ENCODE measurements around the gene PAGR1.

PAGR1 gene

DNA sequence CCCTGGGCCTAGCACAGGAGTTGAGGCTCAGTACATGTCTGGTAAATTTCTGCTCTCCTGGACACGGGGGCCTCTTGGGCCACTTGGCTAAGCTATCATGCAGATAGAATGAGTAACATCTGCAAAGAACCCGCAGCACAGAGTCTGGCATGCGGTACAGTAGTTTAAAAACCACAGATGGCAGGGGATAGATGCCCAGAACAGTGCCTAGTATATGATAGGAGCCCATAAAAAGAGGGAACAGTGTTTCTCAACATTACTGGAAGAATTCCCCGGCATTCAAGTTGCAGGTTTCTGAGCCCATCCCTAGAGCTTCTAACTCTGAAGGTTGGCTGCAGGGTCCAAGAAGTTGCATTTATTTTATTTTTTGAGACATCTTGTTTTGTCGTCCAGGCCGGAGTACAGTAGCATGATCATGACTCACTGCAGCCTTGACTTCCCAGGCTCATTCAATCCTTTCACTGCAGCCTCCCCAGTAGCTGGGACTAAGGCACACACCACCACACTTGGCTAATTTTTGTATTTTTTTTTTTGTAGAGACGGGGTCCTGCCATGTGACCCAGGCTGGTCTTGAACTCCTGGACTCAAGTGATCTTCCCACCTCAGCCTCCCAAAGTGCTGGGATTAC is 41.3 kb downstream of the PAGR1 start:
- H3K4me3 ChIP-seq (ENCODE audit: insufficient read length, low read depth) = no peak overlapping the region
- H3K36me3 ChIP-seq (ENCODE audit: insufficient read depth, insufficient read length, low read length) = peaks cover 35% of the 10 kb centered on the region
- no peaks in the 10 kb centered on the region for H3K27me3 ChIP-seq (ENCODE audit: insufficient read depth, insufficient read length)
- no peak for TF ChIP-seq YY1 (IDR thresholded peaks at IDR 0.05; ENCODE audit: insufficient read depth, insufficient read length)
- no peak for TF ChIP-seq ZNF274 (IDR thresholded peaks at IDR 0.05; ENCODE audit: low read depth, low read length)
- no peak for TF ChIP-seq SUZ12 (IDR thresholded peaks at IDR 0.05; ENCODE audit: extremely low read depth, insufficient read depth, insufficient read length)
- no peak for DNase-seq (ENCODE audit: low read depth, low spot score)
- no peaks in the 10 kb centered on the region for H3K9me3 ChIP-seq (ENCODE audit: insufficient read depth, low read length)
- H3K4me1 ChIP-seq (ENCODE audit: insufficient read depth, insufficient read length) = peaks cover 14% of the 10 kb centered on the region
- H3K9ac ChIP-seq (ENCODE audit: insufficient read length, low read depth) = no peak overlapping the region

DNA sequence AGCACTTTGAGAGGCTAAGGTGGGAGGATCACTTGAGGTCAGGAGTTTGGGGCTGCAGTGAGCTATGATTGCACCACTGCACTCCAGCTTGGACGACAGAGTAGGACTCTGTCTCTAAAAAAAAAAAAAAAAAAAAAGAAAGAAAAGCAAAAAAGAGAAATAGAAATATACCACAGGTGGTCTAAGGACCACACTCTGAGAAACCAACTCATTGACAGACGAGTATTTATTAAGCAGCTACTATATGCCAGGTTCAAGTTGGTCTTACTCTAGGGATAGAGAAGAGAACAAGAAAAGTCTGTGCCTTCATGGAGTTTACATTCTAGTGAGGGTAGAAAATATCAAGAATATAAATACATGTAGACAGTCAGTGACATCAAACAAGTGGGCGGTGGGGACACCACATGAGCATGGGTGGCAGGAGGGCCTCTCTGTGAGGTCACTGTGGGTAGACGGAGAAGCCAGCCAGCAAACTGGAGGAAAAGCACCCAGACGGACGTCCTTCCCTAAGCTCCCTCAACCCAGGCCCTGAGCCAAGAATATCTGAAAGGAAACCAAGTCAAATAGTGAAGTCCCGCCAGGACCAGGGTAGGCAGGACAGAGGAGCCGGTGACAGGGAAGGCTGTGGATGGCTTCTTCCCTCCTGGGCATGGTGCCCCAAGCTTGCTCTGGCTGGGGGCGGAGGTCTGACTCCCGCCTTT is 42.3 kb downstream of the PAGR1 start:
- no peaks in the 10 kb centered on the region for H3K27me3 ChIP-seq (ENCODE audit: insufficient read depth, insufficient read length)
- no peak overlapping the region for H3K9ac ChIP-seq (ENCODE audit: insufficient read length, low read depth)
- TF ChIP-seq SUZ12 (IDR thresholded peaks at IDR 0.05; ENCODE audit: extremely low read depth, insufficient read depth, insufficient read length) = no peak
- no peak for TF ChIP-seq YY1 (IDR thresholded peaks at IDR 0.05; ENCODE audit: insufficient read depth, insufficient read length)
- no peak for TF ChIP-seq ZNF274 (IDR thresholded peaks at IDR 0.05; ENCODE audit: low read depth, low read length)
- DNase-seq (ENCODE audit: low read depth, low spot score) = no peak
- peaks cover 35% of the 10 kb centered on the region for H3K36me3 ChIP-seq (ENCODE audit: insufficient read depth, insufficient read length, low read length)
- no peaks in the 10 kb centered on the region for H3K9me3 ChIP-seq (ENCODE audit: insufficient read depth, low read length)
- H3K4me1 ChIP-seq (ENCODE audit: insufficient read depth, insufficient read length) = peaks cover 14% of the 10 kb centered on the region
- no peak overlapping the region for H3K4me3 ChIP-seq (ENCODE audit: insufficient read length, low read depth)

DNA sequence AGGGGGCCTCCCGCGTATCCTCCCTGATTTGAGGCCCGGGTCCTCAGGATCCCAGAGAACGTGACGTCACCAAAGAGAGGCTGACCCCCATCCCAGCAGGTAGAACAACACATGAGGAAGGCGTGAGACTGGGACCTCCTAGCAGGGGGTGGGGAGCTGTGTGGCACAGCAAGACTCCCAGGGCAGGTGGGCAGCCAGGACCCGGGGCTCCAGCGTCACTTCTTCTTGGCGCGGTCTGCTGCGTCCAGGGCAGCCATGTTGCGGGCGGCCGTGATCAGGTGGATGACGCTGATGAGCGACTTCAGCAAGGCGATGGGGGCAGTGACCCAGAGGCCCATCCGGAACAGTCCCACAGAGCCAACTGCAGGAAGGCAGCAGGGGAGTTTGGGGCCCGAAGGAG is 43.0 kb downstream of the PAGR1 start:
- no peak for TF ChIP-seq YY1 (IDR thresholded peaks at IDR 0.05; ENCODE audit: insufficient read depth, insufficient read length)
- TF ChIP-seq SUZ12 (IDR thresholded peaks at IDR 0.05; ENCODE audit: extremely low read depth, insufficient read depth, insufficient read length) = no peak
- no peak for TF ChIP-seq ZNF274 (IDR thresholded peaks at IDR 0.05; ENCODE audit: low read depth, low read length)
- H3K9ac ChIP-seq (ENCODE audit: insufficient read length, low read depth) = no peak overlapping the region
- H3K9me3 ChIP-seq (ENCODE audit: insufficient read depth, low read length) = no peaks in the 10 kb centered on the region
- H3K4me3 ChIP-seq (ENCODE audit: insufficient read length, low read depth) = no peak overlapping the region
- DNase-seq (ENCODE audit: low read depth, low spot score) = no peak
- peaks cover 14% of the 10 kb centered on the region for H3K4me1 ChIP-seq (ENCODE audit: insufficient read depth, insufficient read length)
- H3K27me3 ChIP-seq (ENCODE audit: insufficient read depth, insufficient read length) = no peaks in the 10 kb centered on the region
- H3K36me3 ChIP-seq (ENCODE audit: insufficient read depth, insufficient read length, low read length) = peaks cover 35% of the 10 kb centered on the region

DNA sequence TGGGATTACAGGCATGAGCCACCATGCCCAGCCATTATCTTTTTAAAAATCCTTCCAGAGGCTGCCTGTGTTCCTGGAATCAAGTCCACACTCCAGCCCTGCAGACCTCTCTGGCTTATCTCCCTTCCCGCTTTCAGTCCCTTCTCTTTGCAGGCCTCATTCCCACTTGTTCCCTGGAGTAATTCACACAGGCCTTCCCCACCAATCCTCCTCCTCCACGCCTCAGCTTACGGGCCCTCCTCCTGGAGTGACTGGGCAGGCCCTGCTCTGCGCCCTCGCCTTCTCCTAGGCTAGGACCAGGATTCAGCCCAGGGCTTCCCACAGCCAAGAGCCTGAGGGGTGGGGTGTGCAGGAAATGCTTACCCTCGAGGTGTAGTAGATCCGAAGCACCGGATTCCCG is 44.3 kb downstream of the PAGR1 start:
- H3K9ac ChIP-seq (ENCODE audit: insufficient read length, low read depth) = peak overlapping the region; percentile 8
- H3K36me3 ChIP-seq (ENCODE audit: insufficient read depth, insufficient read length, low read length) = peaks cover 35% of the 10 kb centered on the region
- no peak overlapping the region for H3K4me3 ChIP-seq (ENCODE audit: insufficient read length, low read depth)
- H3K4me1 ChIP-seq (ENCODE audit: insufficient read depth, insufficient read length) = peaks cover 10% of the 10 kb centered on the region
- H3K9me3 ChIP-seq (ENCODE audit: insufficient read depth, low read length) = no peaks in the 10 kb centered on the region
- no peaks in the 10 kb centered on the region for H3K27me3 ChIP-seq (ENCODE audit: insufficient read depth, insufficient read length)
- TF ChIP-seq SUZ12 (IDR thresholded peaks at IDR 0.05; ENCODE audit: extremely low read depth, insufficient read depth, insufficient read length) (no peak), ZNF274 (IDR thresholded peaks at IDR 0.05; ENCODE audit: low read depth, low read length) (no peak), YY1 (IDR thresholded peaks at IDR 0.05; ENCODE audit: insufficient read depth, insufficient read length) (no peak)
- DNase-seq (ENCODE audit: low read depth, low spot score) = no peak

DNA sequence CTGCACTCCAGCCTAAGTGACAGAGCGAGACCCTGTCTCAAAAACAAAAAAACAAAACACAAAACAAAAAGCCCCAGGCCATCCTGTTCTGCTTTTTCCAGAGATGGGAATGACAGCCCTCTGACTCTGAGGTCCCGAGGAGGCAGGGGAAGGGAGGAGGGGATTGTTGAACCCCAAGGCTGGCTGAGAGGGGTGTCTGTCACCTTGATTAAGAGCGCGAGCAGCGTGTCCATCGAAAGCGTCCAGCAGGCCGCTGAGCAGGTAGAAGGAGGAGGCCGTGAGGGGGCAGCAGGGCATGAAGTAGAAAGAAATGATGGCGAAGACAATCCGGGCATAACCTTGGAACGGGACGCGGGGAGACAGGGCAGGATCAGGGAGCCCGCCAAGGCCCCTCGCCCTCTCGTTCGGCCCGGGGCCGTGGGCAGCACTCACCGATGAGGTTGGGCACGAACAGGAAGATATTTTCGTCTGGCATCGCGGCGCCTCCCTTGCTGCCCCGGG is 46.5 kb downstream of the PAGR1 start:
- peaks cover 7% of the 10 kb centered on the region for H3K4me1 ChIP-seq (ENCODE audit: insufficient read depth, insufficient read length)
- peaks cover 35% of the 10 kb centered on the region for H3K36me3 ChIP-seq (ENCODE audit: insufficient read depth, insufficient read length, low read length)
- DNase-seq (ENCODE audit: low read depth, low spot score) = no peak
- TF ChIP-seq YY1 (IDR thresholded peaks at IDR 0.05; ENCODE audit: insufficient read depth, insufficient read length) (no peak), ZNF274 (IDR thresholded peaks at IDR 0.05; ENCODE audit: low read depth, low read length) (no peak), SUZ12 (IDR thresholded peaks at IDR 0.05; ENCODE audit: extremely low read depth, insufficient read depth, insufficient read length) (no peak)
- peak overlapping the region; percentile 89 for H3K4me3 ChIP-seq (ENCODE audit: insufficient read length, low read depth)
- no peaks in the 10 kb centered on the region for H3K9me3 ChIP-seq (ENCODE audit: insufficient read depth, low read length)
- peak overlapping the region; percentile 88 for H3K9ac ChIP-seq (ENCODE audit: insufficient read length, low read depth)
- H3K27me3 ChIP-seq (ENCODE audit: insufficient read depth, insufficient read length) = no peaks in the 10 kb centered on the region

DNA sequence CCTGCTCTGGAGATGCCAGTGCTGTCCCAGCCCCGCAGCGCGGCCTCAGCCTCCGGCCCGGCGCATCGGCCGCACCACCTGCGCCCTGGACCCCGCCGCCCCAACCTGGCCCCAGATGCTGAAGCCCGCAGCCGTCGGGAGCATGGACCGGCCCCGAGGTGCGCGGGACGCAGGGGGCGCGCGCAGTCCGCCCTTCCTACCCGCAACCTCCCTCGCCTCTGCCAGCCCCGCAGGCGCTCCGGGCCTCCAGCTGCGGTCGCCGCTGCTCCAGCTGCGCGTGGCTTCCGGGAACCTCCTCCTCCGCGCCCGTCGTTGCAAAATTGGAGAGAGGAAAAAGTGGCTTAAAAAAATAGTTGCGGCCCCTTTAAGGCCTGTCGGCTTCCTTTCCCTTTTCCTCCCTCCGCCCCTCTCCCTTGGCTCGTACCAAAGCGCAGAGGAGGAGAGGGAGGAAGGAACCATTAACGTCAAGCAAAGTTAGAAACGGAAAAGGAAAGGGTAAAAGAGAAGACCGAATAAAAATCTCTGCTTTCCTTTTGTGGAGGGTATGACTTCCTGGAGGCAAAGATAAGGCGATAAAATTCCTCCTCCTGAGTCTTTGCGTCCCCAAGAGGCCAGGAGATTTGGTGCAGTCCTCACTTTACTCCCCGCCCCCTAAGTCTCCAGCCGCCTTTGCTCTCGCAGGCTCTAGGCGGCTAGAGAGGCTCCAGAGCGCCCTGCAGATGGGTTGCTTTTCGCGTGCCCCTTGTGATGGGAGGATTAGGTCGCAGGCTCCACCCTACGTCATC is 47.1 kb downstream of the PAGR1 start, which contains the start of gene CDIPT:
CDIPT (minus strand) TSS at position 343 of the 785 bp plus-strand sequence. CDS start 369 bp downstream, outside the sequence.
- H3K9ac ChIP-seq (ENCODE audit: insufficient read length, low read depth) = peak within 1 kb of the TSS; percentile 88
- peaks cover 32% of the 10 kb centered on the region for H3K36me3 ChIP-seq (ENCODE audit: insufficient read depth, insufficient read length, low read length)
- TF ChIP-seq SUZ12 (IDR thresholded peaks at IDR 0.05; ENCODE audit: extremely low read depth, insufficient read depth, insufficient read length) (no peak), YY1 (IDR thresholded peaks at IDR 0.05; ENCODE audit: insufficient read depth, insufficient read length) (no peak), ZNF274 (IDR thresholded peaks at IDR 0.05; ENCODE audit: low read depth, low read length) (no peak)
- H3K4me1 ChIP-seq (ENCODE audit: insufficient read depth, insufficient read length) = peaks cover 7% of the 10 kb centered on the region
- H3K9me3 ChIP-seq (ENCODE audit: insufficient read depth, low read length) = no peaks in the 10 kb centered on the region
- peak; percentile 99 for DNase-seq (ENCODE audit: low read depth, low spot score)
- no peaks in the 10 kb centered on the region for H3K27me3 ChIP-seq (ENCODE audit: insufficient read depth, insufficient read length)
- peak within 1 kb of the TSS; percentile 89 for H3K4me3 ChIP-seq (ENCODE audit: insufficient read length, low read depth)

DNA sequence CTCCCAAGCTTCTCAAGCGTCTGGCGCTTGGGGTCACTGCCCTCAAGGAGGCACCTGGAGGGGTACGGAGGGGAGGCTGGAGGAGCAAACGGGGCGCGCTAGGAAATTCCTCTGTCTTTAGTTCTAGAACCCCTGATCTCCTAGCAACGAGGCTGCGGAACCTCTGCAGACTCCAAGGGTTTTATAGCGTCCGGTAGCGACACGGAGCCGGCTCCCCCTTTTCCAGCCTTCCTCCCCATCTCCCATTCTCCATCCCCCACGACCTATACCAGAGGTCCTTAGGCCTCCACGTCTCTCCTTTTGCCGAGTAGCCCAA is 47.7 kb downstream of the PAGR1 start:
- Histone ChIP-seq H3K36me3 (ENCODE audit: insufficient read depth, insufficient read length, low read length) (peaks cover 28% of the 10 kb centered on the region), H3K9me3 (ENCODE audit: insufficient read depth, low read length) (no peaks in the 10 kb centered on the region), H3K9ac (ENCODE audit: insufficient read length, low read depth) (peak overlapping the region; percentile 65), H3K4me3 (ENCODE audit: insufficient read length, low read depth) (peak overlapping the region; percentile 13), H3K4me1 (ENCODE audit: insufficient read depth, insufficient read length) (peaks cover 7% of the 10 kb centered on the region), H3K27me3 (ENCODE audit: insufficient read depth, insufficient read length) (no peaks in the 10 kb centered on the region)
- DNase-seq (ENCODE audit: low read depth, low spot score) = no peak
- TF ChIP-seq ZNF274 (IDR thresholded peaks at IDR 0.05; ENCODE audit: low read depth, low read length) (no peak), YY1 (IDR thresholded peaks at IDR 0.05; ENCODE audit: insufficient read depth, insufficient read length) (no peak), SUZ12 (IDR thresholded peaks at IDR 0.05; ENCODE audit: extremely low read depth, insufficient read depth, insufficient read length) (no peak)

Data from NT2/D1 (cell line).